ENCODE results near the gene LARGE2. TPM values are rescaled to one million over a fixed set of nuclear protein-coding genes. Genes with fewer than 3 reads are reported as not detected.

Gene LARGE2
- total RNA-seq, 1 experiment from 2014 or later = not detected

GRCh38 chr11:45941285-45941684 lies 18.8 kb downstream of the LARGE2 start:
- DNase-seq (ENCODE audit: low spot score) = no peak
- in situ Hi-C loops (cut with HindIII; ENCODE audit: low sequenced_read_pairs) = no loop called here

GRCh38 chr11:45942381-45942780 lies 19.9 kb downstream of the LARGE2 start:
- in situ Hi-C loops (cut with HindIII; ENCODE audit: low sequenced_read_pairs) = no loop called here
- no peak for DNase-seq (ENCODE audit: low spot score)

DNA sequence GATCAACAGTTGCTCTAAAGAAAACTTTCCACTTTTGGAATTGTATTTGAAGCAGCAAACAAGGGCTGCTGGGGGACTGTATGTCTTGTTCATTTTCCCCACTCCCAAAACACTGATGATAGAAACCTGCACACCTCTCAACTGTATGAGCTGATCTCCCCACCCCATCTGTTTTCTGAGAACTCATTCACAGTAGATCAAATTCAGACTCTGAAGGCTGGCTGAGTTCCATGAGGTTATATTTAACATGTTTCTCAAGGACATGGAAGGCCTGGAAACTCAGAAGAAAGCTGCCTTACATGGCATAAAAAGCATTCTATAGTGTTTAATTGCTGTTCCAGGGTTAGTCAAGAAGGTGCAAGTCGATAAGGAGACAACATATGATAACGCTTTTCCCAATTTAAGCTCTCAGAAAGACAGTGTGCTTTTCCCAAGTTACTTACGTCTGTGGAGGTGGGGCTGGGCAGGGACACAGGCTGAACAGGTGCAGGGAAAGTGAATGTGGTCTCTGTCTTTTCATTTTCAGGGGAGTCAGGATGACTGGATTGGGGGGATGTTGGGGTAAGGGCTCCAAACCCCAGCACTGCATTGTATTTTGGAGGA lies 23.0 kb downstream of the LARGE2 start:
- in situ Hi-C loops (cut with HindIII; ENCODE audit: low sequenced_read_pairs) = no loop called here
- DNase-seq (ENCODE audit: low spot score) = no peak

DNA sequence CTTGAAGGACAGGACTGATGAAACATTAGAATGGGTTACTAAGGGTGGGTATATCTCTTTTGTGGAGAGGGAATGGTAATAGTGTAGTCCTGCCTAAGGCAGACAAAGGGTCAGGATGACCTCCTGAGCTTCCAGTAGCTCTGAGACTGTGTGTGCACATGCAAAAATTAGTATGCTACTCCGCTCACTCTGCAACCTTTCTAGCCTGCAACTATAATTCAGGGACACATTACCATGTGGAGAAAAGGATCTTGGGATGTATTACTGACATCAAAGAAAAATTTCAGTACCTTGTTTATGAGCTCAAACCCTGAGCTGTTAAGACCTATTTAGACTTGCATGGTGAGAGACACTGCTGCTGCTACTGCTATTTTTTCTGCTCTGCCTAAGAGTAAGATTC lies 25.4 kb downstream of the LARGE2 start:
- no peak for DNase-seq (ENCODE audit: low spot score)
- in situ Hi-C loops (cut with HindIII; ENCODE audit: low sequenced_read_pairs) = no loop called here

DNA sequence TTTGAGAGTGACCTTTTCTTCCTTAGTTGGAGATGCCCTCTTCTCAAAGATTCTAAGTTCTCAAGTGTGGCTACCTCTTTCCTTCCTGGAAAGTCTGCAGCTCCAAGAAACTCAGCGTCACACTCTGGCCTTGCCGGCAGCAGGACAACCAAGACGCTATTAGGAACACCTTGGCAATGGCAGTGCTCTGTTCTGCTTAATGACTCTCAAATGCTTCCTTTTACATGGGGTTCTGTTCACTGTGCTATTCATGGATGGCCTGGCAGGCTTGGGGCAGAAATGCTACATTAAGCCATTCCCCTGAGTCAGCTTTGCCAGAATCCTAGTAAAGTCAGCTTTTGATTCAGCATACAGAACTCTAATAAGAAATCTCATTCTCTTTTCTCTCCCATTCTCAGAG lies 25.9 kb downstream of the LARGE2 start:
- in situ Hi-C loops (cut with HindIII; ENCODE audit: low sequenced_read_pairs) = no loop called here

GRCh38 chr11:45949992-45950407 lies 27.5 kb downstream of the LARGE2 start:
- no peak for DNase-seq (ENCODE audit: low spot score)
- in situ Hi-C loops (cut with HindIII; ENCODE audit: low sequenced_read_pairs) = no loop called here

More for the DNA sequence above, 25.9 kb downstream of the LARGE2 start:
- DNase-seq (ENCODE audit: low spot score) = no peak

DNA sequence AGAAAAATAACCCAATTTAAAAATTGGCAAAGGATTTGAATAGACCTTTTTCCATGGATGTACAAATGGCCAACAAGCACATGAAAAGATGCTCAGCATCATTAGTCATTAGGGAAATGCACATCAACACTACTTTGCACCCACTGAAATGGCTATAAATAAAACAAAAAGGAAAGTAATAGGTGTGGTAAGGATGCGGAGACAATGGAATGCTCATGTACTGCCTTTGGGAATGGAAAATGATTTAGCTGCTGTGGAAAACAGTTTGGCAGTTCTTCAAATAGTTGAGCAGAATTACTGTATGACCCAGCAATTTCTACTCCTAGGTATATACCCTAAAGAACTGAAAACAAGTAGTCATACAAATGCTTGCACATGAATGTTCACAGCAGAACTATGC lies 37.4 kb downstream of the LARGE2 start:
- in situ Hi-C loops (cut with HindIII; ENCODE audit: low sequenced_read_pairs) = no loop called here
- DNase-seq (ENCODE audit: low spot score) = no peak

DNA sequence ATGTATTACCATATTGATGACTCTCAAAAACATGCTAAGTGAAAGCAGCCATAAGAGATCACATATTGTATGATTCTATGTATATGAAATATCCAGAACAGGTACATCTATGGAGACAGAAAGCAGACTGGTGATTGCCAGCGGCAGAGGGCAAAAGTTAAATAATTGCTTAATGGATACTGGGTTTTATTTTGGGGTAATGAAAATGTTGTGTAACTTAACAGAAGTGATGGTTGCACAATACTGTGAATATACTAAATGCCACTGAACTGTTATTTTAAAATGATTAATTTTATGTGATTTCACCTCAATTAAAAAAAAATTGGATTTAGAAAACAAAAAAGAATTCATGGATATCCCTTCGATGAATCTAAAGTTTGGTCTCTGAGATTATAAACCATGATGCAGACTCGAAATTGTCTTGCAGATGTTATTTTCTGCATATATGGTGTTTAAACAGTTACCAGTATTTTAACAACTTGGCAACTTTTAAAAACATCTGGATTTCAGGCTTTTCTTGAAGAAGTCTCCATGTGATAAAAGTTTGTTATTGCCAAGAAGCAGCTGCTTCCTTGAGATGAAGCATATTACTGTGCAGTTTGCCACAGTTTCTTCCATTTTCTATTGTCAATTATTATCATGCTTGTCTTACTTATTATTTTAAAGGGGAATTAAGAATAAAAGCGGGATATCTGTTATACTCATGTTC lies 38.1 kb downstream of the LARGE2 start:
- in situ Hi-C loops (cut with HindIII; ENCODE audit: low sequenced_read_pairs) = no loop called here
- no peak for DNase-seq (ENCODE audit: low spot score)

- DNase-seq (ENCODE audit: low spot score) = no peak
- in situ Hi-C loops (cut with HindIII; ENCODE audit: low sequenced_read_pairs) = no loop called here
Measured at GRCh38 chr11:45961751-45962240, 39.3 kb downstream of the LARGE2 start.

GRCh38 chr11:45964911-45965389 lies 42.5 kb downstream of the LARGE2 start:
- in situ Hi-C loops (cut with HindIII; ENCODE audit: low sequenced_read_pairs) = no loop called here
- peak; percentile 91 for DNase-seq (ENCODE audit: low spot score)

DNA sequence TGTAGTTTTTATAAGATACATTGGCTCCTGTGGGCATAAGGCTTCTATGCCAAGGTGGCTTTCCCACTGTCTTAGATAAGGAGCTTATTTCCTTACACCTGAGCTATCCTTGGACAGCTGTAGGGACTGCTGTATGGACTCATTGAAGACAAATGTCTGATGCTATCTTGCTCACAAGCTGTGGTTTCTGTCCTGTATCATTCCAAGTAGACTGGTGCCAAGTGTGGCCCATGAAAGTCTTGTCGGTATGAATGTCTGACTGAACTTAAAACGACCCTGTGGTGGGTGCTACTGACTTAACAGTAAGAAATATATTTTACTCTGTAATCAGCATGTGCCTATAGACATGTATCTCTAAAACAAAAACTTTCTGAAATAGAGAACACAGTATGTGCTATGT lies 45.0 kb downstream of the LARGE2 start:
- in situ Hi-C loops (cut with HindIII; ENCODE audit: low sequenced_read_pairs) = no loop called here
- DNase-seq (ENCODE audit: low spot score) = no peak

DNA sequence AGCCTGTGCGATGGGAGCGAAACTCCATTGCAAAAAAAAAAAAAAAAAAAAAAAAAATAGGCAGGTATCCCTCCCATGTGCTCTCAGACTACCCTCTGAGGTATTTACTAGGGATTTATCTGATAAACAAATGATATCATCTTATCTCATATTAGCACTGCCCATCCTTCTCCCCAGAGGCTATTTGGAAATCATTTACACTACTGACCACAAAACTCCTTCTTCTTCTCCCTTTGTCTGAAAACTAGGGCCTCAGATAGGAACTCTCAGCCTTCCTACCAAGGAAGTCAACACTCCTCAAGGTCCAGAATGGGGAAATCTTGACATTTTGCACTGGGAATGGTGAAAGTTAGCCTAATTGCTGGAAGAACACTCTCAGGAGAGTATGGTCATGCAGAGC lies 46.4 kb downstream of the LARGE2 start:
- in situ Hi-C loops (cut with HindIII; ENCODE audit: low sequenced_read_pairs) = no loop called here
- no peak for DNase-seq (ENCODE audit: low spot score)

- in situ Hi-C loops (cut with HindIII; ENCODE audit: low sequenced_read_pairs) = no loop called here
Measured at GRCh38 chr11:45973601-45974000, 51.1 kb downstream of the LARGE2 start.

DNA sequence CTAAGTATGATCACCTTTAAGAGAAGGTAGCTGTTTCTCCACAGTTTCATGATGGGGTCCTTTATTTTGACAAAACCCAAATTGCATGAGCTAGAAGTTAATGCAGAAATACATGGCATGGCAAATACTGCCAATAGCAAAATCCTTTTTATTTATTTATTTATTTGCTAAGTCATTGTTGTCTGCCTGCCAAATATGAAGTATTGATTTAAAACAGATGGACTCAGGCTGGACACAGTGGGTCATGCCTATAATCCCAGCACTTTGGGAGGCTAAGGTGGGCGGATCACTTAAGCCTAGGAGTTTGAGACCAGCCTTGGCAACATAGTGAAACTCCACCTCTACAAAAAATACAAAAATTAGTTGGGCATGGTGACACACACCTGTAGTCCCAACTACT lies 52.4 kb downstream of the LARGE2 start:
- in situ Hi-C loops (cut with HindIII; ENCODE audit: low sequenced_read_pairs) = no loop called here
- no peak for DNase-seq (ENCODE audit: low spot score)

More at GRCh38 chr11:45973601-45974000, 51.1 kb downstream of the LARGE2 start:
- no peak for DNase-seq (ENCODE audit: low spot score)

Other genes starting within 250 kb of the LARGE2 start
- gene SLC35C1, start 117.5 kb upstream of the LARGE2 start, total RNA-seq (2014; rRNA removed; shearing (Covaris generic)) = 2.3 and 3.3 TPM in 2 replicates
- 12.6 and 13.1 TPM in 2 replicates for gene CRY2, start 75.2 kb upstream of the LARGE2 start, total RNA-seq (2014; rRNA removed; shearing (Covaris generic))
- gene MAPK8IP1, start 37.0 kb upstream of the LARGE2 start, total RNA-seq (2014; rRNA removed; shearing (Covaris generic)) = 32.5 and 38.5 TPM in 2 replicates
- 0.24 TPM in 1 of 2 replicates, not detected in the other for gene FREY1, start 15.4 kb upstream of the LARGE2 start, total RNA-seq (2014; rRNA removed; shearing (Covaris generic))
- 32.5 and 38.8 TPM in 2 replicates for gene PEX16, start 4.8 kb upstream of the LARGE2 start, total RNA-seq (2014; rRNA removed; shearing (Covaris generic))
- 2.5 and 6.7 TPM in 2 replicates for gene PHF21A, start 198.8 kb downstream of the LARGE2 start, total RNA-seq (2014; rRNA removed; shearing (Covaris generic))

Measured in G401 (cell line).